ENCODE results near the gene GPER1.

Gene GPER1

DNA sequence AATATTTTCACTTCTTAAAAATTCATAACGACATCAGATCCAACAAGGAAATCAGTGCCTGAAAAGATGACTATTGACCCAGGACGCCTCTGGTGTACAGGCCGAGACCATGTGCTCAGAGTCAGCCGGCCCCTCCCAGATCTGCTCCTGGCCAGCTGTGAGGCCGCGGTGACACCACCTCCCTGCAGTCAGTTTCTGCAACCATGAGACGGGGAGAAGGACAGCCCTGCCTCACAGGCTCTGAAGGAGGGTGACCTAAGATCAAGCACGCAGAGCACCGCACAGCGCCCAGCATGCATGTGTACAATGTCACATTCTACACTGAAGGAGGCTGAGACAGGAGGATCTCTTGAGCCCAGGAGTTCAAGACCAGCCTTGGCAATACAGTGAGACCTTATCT, 2.6 kb upstream of the GPER1 start:
- TF ChIP-seq GATA2 (IDR thresholded peaks at IDR 0.05; ENCODE audit: low read depth, low read length) (no peak), GATA3 (IDR thresholded peaks at IDR 0.05; ENCODE audit: low read depth, low read length) (no peak)

DNA sequence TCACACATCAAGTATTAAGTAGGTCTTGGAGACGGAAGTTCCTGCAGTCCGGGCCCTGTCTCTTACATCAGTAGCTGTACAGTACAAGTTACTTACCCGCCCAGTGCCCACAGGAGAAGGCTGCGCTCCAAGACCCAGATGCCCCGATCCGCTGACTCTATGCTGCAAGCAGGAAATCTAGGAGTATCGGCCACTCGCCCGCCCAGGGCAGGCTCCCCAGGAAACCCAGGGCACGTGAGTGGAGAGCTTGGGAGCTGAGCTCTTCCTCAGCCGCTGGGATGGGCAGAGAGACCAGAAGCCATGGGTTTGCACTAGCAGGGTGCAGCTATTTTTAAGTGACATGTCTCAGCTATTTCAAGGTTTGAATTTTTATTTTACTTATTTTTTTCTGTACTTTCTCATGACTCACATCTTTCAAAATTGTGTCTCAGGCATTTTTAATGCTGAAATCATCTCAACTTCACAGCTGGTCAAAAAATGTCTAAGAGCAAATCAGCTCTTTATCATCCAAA, 1.9 kb upstream of the GPER1 start:
- TF ChIP-seq GATA2 (IDR thresholded peaks at IDR 0.05; ENCODE audit: low read depth, low read length) (no peak), GATA3 (IDR thresholded peaks at IDR 0.05; ENCODE audit: low read depth, low read length) (no peak)

DNA sequence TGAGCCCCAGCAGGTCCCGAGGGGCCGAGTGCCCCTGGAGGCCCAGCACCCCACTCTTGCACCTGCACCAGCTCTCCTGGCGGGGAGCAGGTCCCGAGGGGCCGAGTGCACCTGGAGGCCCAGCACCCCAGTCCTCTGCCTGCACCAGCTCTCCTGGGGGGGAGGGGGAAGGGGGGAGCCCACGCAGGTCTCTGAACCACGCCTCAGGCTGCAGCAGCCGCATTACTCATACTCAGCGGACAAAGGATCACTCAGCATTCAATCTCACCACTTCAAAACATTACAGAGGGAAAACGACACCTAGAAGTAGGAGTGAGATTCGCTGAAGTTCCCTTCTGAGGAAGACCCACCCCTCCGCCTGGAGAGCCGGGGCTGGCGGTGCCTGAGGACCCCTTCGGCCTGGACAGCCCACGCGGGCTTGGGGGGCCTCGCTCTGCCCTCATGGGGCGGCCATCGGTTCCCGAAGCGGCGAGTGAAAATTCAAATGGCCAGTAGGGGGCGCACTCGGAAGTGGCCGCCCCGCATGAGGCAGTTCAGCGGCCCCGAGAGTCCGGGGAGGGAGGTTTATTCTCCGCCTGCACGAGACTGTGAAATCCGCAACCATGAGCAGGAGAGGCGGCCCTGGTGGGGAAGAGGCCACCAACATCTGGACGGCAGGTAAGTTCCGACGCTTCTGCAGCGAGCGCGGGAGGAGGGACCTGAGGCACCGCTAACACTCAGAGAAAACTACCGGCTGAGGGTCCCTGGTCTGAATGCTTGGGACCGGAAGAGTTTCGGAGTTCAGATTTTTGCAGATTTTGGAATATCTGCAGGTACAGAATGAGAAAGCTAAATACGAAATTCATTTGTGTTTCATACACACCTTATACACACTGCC, 1.1 kb upstream of the GPER1 start:
- TF ChIP-seq GATA3 (IDR thresholded peaks at IDR 0.05; ENCODE audit: low read depth, low read length): no peak
- TF ChIP-seq GATA2 (IDR thresholded peaks at IDR 0.05; ENCODE audit: low read depth, low read length): no peak

DNA sequence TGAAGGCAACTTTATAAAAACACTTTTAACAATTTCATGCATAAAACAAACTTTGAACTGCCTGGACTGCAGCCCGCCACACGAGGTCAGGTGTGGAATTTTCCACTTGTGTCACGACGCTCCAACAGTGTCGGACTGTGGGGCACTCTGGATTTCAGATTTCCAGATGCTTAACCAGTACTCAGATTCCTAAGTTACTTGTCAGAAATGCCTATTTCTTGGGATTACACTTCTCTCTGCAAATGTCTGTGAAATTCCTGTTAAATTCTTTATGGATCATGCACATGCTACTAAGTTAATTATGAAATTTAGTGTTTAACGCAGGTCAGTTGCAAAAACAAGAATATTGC, 473 bp upstream of the GPER1 start:
- no peak for TF ChIP-seq GATA3 (IDR thresholded peaks at IDR 0.05; ENCODE audit: low read depth, low read length)
- TF ChIP-seq GATA2 (IDR thresholded peaks at IDR 0.05; ENCODE audit: low read depth, low read length): no peak

DNA sequence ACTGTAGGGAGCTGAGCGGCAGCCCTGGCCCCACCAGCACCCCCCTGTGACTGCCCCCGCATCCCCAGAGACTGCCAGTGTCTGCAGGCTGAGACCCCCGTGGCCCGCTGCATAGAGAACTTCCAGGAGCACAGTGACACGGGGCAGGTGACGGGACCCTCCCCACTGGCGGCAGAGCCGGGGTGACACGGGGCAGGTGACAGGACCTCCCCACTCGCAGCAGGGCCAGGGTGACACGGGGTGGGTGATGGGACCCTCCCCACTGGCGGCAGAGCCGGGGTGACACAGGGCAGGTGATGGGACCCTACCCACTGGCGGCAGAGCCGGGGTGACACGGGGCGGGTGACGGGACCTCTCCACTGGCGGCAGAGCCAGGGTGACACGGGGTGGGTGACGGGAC, 2.3 kb downstream of the GPER1 start:
- TF ChIP-seq GATA3 (IDR thresholded peaks at IDR 0.05; ENCODE audit: low read depth, low read length): no peak
- no peak for TF ChIP-seq GATA2 (IDR thresholded peaks at IDR 0.05; ENCODE audit: low read depth, low read length)

DNA sequence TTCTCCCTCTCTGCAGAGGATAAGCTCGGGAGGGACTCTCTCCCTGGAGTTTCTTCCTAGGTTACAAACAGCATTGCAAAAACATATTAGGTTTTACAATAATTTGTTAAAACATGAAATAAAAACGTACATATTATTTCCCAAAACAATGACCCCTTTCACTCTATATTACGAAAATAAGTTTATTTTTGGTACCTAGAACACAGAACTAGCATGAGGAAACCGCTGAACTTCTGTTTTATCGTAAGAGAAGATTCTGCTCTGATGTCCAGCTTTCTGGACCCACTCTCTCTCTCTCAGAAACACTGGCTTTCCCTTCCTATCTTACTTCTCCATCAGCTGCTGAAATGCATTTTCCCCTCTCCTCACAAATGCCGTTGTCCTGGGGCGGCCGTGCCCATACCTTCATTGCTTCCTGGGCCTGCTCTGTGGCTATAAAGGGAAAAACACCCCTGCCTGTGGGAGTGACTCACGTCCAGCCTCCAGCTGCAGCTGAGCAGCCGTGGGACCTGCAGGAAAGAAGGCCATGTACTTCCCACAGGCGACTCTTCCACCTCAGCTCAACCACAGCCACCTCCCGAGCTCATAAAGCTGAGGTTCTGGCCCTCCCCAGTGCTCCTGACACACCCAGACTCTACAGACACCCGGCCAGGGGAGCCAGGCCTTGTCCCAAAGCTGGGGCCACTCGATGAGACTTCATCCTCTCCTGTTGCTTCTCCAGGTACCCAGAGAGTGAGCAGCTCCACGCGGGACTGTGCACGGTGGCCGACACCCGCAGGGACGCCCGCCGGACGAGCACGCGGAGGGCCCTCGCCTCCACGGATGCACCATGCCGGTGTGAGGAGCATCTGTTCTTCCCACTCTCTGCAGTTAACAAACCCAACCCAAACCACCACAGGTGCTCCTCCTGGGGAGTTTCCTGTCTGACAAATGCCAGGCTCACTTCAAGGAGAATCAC, 3.1 kb downstream of the GPER1 start:
- TF ChIP-seq GATA2 (IDR thresholded peaks at IDR 0.05; ENCODE audit: low read depth, low read length) (peak; percentile 62), GATA3 (IDR thresholded peaks at IDR 0.05; ENCODE audit: low read depth, low read length) (no peak)

DNA sequence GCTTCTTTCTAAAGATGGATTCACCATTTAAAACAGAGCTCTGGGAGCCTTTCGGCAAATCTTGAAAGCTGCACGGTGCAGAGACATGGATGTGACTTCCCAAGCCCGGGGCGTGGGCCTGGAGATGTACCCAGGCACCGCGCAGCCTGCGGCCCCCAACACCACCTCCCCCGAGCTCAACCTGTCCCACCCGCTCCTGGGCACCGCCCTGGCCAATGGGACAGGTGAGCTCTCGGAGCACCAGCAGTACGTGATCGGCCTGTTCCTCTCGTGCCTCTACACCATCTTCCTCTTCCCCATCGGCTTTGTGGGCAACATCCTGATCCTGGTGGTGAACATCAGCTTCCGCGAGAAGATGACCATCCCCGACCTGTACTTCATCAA, 3.7 kb downstream of the GPER1 start:
- TF ChIP-seq GATA3 (IDR thresholded peaks at IDR 0.05; ENCODE audit: low read depth, low read length) (no peak), GATA2 (IDR thresholded peaks at IDR 0.05; ENCODE audit: low read depth, low read length) (no peak)

DNA sequence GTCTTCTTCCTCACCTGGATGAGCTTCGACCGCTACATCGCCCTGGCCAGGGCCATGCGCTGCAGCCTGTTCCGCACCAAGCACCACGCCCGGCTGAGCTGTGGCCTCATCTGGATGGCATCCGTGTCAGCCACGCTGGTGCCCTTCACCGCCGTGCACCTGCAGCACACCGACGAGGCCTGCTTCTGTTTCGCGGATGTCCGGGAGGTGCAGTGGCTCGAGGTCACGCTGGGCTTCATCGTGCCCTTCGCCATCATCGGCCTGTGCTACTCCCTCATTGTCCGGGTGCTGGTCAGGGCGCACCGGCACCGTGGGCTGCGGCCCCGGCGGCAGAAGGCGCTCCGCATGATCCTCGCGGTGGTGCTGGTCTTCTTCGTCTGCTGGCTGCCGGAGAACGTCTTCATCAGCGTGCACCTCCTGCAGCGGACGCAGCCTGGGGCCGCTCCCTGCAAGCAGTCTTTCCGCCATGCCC, 4.3 kb downstream of the GPER1 start:
- TF ChIP-seq GATA3 (IDR thresholded peaks at IDR 0.05; ENCODE audit: low read depth, low read length): no peak
- TF ChIP-seq GATA2 (IDR thresholded peaks at IDR 0.05; ENCODE audit: low read depth, low read length): no peak

DNA sequence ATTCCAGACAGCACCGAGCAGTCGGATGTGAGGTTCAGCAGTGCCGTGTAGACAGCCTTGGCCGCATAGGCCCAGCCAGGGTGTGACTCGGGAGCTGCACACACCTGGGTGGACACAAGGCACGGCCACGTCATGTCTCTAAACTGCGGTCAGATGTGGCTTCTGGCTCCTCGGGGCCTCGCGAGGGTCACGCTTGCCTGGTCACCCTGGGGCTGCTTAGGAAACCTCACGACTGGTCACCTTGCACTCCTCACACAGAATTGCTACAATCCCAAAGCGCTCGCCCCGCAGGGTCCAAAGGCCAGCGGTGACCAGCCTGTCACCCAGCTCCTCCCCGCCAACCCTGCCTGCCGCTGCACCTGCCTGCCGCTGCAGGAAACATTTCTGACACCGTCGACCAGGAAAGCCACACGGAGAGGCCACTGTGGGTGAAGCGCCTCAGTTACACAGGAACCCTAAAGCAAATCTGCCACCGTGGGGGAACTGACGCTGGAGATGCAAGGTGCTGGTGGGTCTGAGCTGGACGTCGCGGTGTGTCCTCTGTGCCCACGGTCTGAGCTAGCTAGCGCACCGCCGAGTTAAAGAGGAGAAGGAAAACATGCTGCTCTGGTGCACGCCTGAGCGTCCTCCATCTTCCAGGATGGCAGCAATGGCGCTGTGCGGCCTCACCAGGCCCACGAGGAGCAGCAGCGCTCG, 5.0 kb downstream of the GPER1 start:
- TF ChIP-seq GATA2 (IDR thresholded peaks at IDR 0.05; ENCODE audit: low read depth, low read length): no peak
- TF ChIP-seq GATA3 (IDR thresholded peaks at IDR 0.05; ENCODE audit: low read depth, low read length): no peak

DNA sequence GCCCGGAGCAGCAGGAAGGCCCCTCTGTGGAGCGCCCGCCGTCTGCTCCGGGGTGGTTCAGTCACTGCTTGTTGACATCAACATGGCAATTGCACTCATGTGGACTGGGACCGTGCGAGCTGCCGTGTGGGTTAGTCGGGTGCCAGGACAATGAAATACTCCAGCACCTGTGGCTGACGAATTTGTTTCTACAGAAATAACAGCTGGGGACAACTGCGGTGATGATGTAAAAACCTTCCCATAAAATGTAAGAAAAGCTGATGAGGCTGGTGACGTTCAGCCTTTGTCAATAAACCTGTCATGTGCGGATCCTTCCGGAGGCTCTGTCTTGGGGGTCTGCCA, 5.6 kb downstream of the GPER1 start:
- TF ChIP-seq GATA2 (IDR thresholded peaks at IDR 0.05; ENCODE audit: low read depth, low read length) (no peak), GATA3 (IDR thresholded peaks at IDR 0.05; ENCODE audit: low read depth, low read length) (no peak)

DNA sequence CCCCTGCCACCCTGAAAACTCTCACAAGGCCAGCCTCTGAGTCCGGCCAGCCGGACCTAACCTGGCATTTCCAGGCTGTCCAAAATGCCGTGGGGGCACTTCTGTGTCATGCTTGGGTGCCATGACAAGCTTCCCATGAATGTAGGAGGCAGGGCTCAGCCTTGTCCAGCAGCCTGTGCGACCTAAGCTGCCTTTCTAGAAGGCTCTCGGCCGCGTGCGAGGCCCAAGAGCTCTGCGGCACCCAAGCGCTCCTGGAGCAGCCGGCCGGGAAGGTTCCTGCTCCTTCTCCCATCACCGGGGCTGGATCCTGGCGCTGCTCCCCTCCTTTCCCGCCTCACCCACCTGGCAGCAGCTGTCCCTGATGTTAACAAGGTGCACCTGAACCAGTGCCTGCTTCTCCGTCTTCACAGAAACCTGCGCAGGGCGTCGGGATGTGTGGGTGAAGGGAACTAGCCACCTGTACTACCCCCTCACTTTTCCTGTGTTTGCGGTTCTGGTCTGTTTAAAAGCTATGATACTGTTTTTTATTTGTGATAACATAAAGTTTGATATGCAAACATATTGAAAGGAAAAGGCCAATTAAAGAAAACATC, 6.1 kb downstream of the GPER1 start:
- no peak for TF ChIP-seq GATA3 (IDR thresholded peaks at IDR 0.05; ENCODE audit: low read depth, low read length)
- TF ChIP-seq GATA2 (IDR thresholded peaks at IDR 0.05; ENCODE audit: low read depth, low read length): no peak

DNA sequence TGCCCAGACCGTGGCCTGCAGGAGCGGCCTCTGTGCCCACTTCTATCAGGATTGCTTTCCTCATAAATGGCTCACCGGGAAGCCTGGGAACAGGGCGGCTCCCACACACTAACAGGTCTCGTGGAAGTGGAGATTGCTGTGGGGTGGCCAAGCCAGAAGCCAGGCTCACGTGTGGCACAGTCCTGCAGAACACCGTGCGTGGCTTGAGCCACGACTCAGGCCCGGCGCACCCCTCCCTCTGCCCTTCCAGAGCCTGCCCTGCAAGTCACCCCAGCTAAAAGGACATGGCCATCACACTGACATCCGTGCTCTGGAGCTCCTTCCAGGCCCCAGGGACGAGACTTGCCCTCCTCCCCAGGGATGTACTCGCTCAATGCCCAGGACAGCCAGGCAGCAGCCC, 7.0 kb downstream of the GPER1 start:
- TF ChIP-seq GATA3 (IDR thresholded peaks at IDR 0.05; ENCODE audit: low read depth, low read length): no peak
- no peak for TF ChIP-seq GATA2 (IDR thresholded peaks at IDR 0.05; ENCODE audit: low read depth, low read length)

DNA sequence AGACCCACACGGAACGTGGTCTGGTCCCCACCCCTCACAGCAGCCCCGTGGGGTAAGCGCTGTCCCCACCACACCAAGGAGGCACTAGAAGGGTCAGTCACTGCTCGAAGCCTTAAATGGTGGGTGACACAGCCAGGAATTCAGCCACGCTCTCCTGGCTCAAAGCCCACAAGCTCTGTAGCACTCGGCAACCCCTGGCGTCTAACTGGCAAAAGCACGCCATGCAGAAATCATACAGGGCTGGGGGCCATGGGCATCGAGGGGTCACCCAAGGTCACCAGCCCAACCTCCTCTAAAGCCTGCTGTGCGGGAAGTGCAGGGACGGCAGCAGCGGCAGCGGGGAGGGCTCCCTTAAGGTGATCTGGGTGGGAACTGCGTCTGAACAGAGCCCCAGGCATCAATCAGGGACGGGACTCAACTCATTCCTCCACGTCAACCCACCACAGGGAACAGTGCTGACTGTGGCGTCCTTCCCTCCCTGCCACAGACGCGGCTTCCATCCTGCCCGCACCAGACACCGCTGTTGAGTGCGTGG, 7.8 kb downstream of the GPER1 start:
- TF ChIP-seq GATA3 (IDR thresholded peaks at IDR 0.05; ENCODE audit: low read depth, low read length) (no peak), GATA2 (IDR thresholded peaks at IDR 0.05; ENCODE audit: low read depth, low read length) (no peak)

Measured in SH-SY5Y (cell line).